ENCODE results near the gene KIFC3. TPM values are rescaled to one million over a fixed set of nuclear protein-coding genes. Genes with fewer than 3 reads are reported as not detected.

Gene KIFC3
- total and polyA plus RNA-seq, 11 donors: 46.1 to 105 (median 65.6) TPM

- ATAC-seq (no peak), DNase-seq (no peak)
- no peaks in the 10 kb centered on the region for H3K27me3 ChIP-seq
- intact Hi-C loops (cut with DNase I): no loop called here
- no peak overlapping the region for H3K27ac ChIP-seq
- no peak overlapping the region for H3K4me3 ChIP-seq
- peaks cover 0 to 7% (median under 1%) of the 10 kb centered on the region in 12 donors for H3K4me1 ChIP-seq
- no peaks in the 10 kb centered on the region for H3K9me3 ChIP-seq
- no peak for TF ChIP-seq CTCF (IDR thresholded peaks at IDR 0.05)
- TF ChIP-seq POLR2A (IDR thresholded peaks at IDR 0.05): no peak
- no peaks in the 10 kb centered on the region for H3K36me3 ChIP-seq
- WGBS, 4 donors: 72 to 73% (median 73%) methylated on average over 5 of the region's 5 CpGs
Measured at GRCh38 chr16:57834936-57835335, 32.6 kb upstream of the KIFC3 start.

- Histone ChIP-seq H3K4me3 (no peak overlapping the region), H3K36me3 (no peaks in the 10 kb centered on the region), H3K4me1 (peaks cover 0 to 40% (median 13%) of the 10 kb centered on the region in 12 donors), H3K9me3 (no peaks in the 10 kb centered on the region), H3K27ac (peak overlapping the region in 5 of 12 donors; percentile 48 to 85 (median 76)), H3K27me3 (no peaks in the 10 kb centered on the region)
- no peak for TF ChIP-seq POLR2A (IDR thresholded peaks at IDR 0.05)
- no peak for TF ChIP-seq CTCF (IDR thresholded peaks at IDR 0.05)
- 85 to 93% (median 87%) methylated on average over 10 of the region's 10 CpGs for WGBS, 4 donors
- intact Hi-C loops (cut with DNase I): no loop called here
- ATAC-seq (no peak), DNase-seq (no peak)
Measured at GRCh38 chr16:57830890-57831484, 28.7 kb upstream of the KIFC3 start.

GRCh38 chr16:57829969-57830360, 27.7 kb upstream of the KIFC3 start:
- H3K27me3 ChIP-seq: no peaks in the 10 kb centered on the region
- intact Hi-C loops (cut with DNase I): no loop called here
- H3K9me3 ChIP-seq: no peaks in the 10 kb centered on the region
- H3K4me1 ChIP-seq: peaks cover 0 to 40% (median 13%) of the 10 kb centered on the region in 12 donors
- H3K36me3 ChIP-seq: no peaks in the 10 kb centered on the region
- H3K4me3 ChIP-seq: no peak overlapping the region
- TF ChIP-seq CTCF (IDR thresholded peaks at IDR 0.05) (no peak), POLR2A (IDR thresholded peaks at IDR 0.05) (no peak)
- ATAC-seq (peak in 3 of 4 donors; percentile 4 to 8 (median 4)), DNase-seq (no peak)
- WGBS, 4 donors: 77 to 90% (median 87%) methylated on average over 3 of the region's 3 CpGs
- H3K27ac ChIP-seq: peak overlapping the region in 9 of 12 donors; percentile 29 to 85 (median 73)

GRCh38 chr16:57828272-57829161, 26.2 kb upstream of the KIFC3 start:
- H3K9me3 ChIP-seq: no peaks in the 10 kb centered on the region
- H3K27ac ChIP-seq: peak overlapping the region in 6 of 12 donors; percentile 1 to 85 (median 76)
- TF ChIP-seq CTCF (IDR thresholded peaks at IDR 0.05) (no peak), POLR2A (IDR thresholded peaks at IDR 0.05) (no peak)
- WGBS, 4 donors: 84 to 90% (median 87%) methylated on average over 10 to 13 of the region's 13 CpGs
- no peaks in the 10 kb centered on the region for H3K36me3 ChIP-seq
- no peak for ATAC-seq
- peaks cover 0 to 40% (median 13%) of the 10 kb centered on the region in 12 donors for H3K4me1 ChIP-seq
- no peak for DNase-seq
- H3K4me3 ChIP-seq: no peak overlapping the region
- H3K27me3 ChIP-seq: no peaks in the 10 kb centered on the region
- intact Hi-C loops (cut with DNase I): no loop called here

Measured in heart left ventricle (tissue), 16 donors.